Omental fat pad (tissue), 4 donors: ENCODE measurements around the gene KRTAP10-12. TPM values are rescaled to one million over a fixed set of nuclear protein-coding genes. Genes with fewer than 3 reads are reported as not detected.

ENCODE experiments used
- ATAC-seq: fragments of 150-250 bp; one replicate; pipeline ENCODE4 v1.9.1; 2016; ENCODE audit warnings: mild to moderate bottlenecking, moderate library complexity; ENCODE audit not compliant: low FRiP score
- DNase-seq: peaks from one replicate; pipeline ENCODE4 v3.0.0-alpha.2; 2019; ENCODE audit warnings: low spot score
- CTCF ChIP-seq, 3 donors: fragments of 450-650 bp; IDR thresholded peaks; one replicate each; pipeline ENCODE4 v1.5.1; 2016 to 2017; ENCODE audit warnings: antibody characterized with exemption in 3 of 3, mild to moderate bottlenecking in 3 of 3, moderate library complexity in 2 of 3
- total RNA-seq, 4 donors: library from RNA; depleted of rRNA; stranded (reverse); fragments of >200 nt; gene quantifications; one replicate each; pipeline ENCODE4 v1.1.0, GENCODE V29; 2016

The KRTAP10-12 gene
- total RNA-seq, 4 donors from 2014 or later, result not detected

- DNase-seq (peak; percentile 15), ATAC-seq (no peak)
- no peak for TF ChIP-seq CTCF (IDR thresholded peaks at IDR 0.05)
Measured at GRCh38 chr21:44711327-44712202, 14.6 kb downstream of the KRTAP10-12 start, which contains the start of gene TSPEAR. Gene TSPEAR (minus strand): TSS chr21:44711572. CDS start chr21:44711514, 58 bp downstream.

GRCh38 chr21:44712203-44713028, 15.4 kb downstream of the KRTAP10-12 start:
- TF ChIP-seq CTCF (IDR thresholded peaks at IDR 0.05), result no peak
- DNase-seq (peak; percentile 19), ATAC-seq (no peak)

GRCh38 chr21:44713130-44713529, 16.2 kb downstream of the KRTAP10-12 start:
- ATAC-seq (no peak), DNase-seq (no peak)
- TF ChIP-seq CTCF (IDR thresholded peaks at IDR 0.05), result no peak

GRCh38 chr21:44713846-44714245, 16.9 kb downstream of the KRTAP10-12 start:
- no peak for DNase-seq
- no peak for TF ChIP-seq CTCF (IDR thresholded peaks at IDR 0.05)
- no peak for ATAC-seq

- TF ChIP-seq CTCF (IDR thresholded peaks at IDR 0.05), result no peak
- DNase-seq (no peak), ATAC-seq (no peak)
Measured at GRCh38 chr21:44714905-44715304, 17.9 kb downstream of the KRTAP10-12 start.

- no peak for DNase-seq
- no peak for TF ChIP-seq CTCF (IDR thresholded peaks at IDR 0.05)
- no peak for ATAC-seq
Measured at GRCh38 chr21:44716984-44717383, 20.0 kb downstream of the KRTAP10-12 start.
